IPS DF 6.9 (cell line): ENCODE results near the gene FASN.

Source experiments
- DNase-seq: peaks from one replicate; pipeline ENCODE4 v3.0.0-alpha.2; 2013; ENCODE audit warnings: low read depth, low spot score
- H3K27ac ChIP-seq: one replicate; pipeline ENCODE4 v1.5.1; 2013; ENCODE audit warnings: low read length, control low read depth
- H3K27me3 ChIP-seq: 2 replicates; pipeline ENCODE4 v1.6.1; 2013; ENCODE audit warnings: mild to moderate bottlenecking, low read length; ENCODE audit not compliant: control insufficient read depth, insufficient read depth
- H3K36me3 ChIP-seq: 2 replicates; pipeline ENCODE4 v1.6.1; 2013; ENCODE audit warnings: low read length; ENCODE audit not compliant: control insufficient read depth, insufficient read depth
- H3K4me1 ChIP-seq: 2 replicates; pipeline ENCODE4 v1.6.1; 2013; ENCODE audit warnings: low read length; ENCODE audit not compliant: control insufficient read depth, insufficient read depth
- H3K4me3 ChIP-seq: 2 replicates; pipeline ENCODE4 v1.5.1; 2013; ENCODE audit warnings: mild to moderate bottlenecking, low read length
- H3K9me3 ChIP-seq: 2 replicates; pipeline ENCODE4 v1.6.1; 2013; ENCODE audit warnings: low read length, inconsistent platforms; ENCODE audit not compliant: control insufficient read depth, insufficient read depth
- WGBS: extraction: QIAGEN DNeasy Blood & Tissue Kit; methylation state at CpG from one replicate; pipeline ENCODE4 v1.1.7; 2013; ENCODE audit warnings: mixed read lengths, missing lambda C conversion rate; ENCODE audit not compliant: insufficient read length, insufficient coverage; 5-methylcytosine and 5-hydroxymethylcytosine counted together

The FASN gene

DNA sequence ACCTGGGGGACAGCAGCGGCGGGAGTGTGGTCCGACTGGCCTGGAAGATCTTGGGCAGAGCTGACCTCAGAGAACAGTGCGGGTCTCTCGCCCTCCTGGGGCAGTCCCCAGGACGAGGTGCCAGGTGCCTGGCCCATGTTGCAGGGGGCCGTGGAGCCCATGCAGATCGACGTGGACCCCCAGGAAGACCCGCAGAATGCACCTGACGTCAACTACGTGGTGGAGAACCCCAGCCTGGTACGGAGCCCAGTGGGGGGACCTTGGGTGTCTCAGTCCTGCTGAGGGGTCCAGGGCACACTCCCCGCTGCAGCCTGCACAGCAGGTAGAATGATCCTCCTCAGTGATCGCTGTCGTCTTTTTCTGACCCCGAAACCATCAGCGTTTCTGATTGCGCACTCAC is 44.9 kb downstream of the FASN start:
- no CpG with 5 or more reads among the region's 19 CpGs for WGBS

DNA sequence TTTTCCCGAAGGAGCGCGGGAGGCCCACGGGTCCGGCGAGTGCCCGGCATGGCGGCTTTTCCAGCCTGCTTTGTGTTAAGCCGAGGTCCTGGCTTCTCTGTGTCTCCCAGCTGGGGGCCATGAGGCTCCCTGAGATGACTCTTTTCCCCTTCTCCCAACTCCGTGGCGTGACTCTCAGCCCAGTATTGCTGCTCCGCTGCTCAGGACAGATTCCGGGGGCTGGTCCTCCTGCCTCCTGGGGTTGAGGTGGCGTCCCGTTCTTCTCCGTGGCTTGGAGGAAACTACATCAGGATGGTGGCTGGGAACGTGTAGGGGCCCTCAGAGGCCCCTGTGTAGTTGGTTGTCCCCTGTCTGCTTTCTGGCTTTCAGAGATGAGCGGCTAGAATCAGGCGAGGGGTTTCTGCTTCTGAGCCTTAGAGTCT is 45.4 kb downstream of the FASN start:
- Histone ChIP-seq H3K4me1 (peaks cover 5% of the 10 kb centered on the region; the same call in 1 of the 2 replicates), H3K27ac (no peak overlapping the region), H3K4me3 (peak overlapping the region; percentile 75; the same call in 1 of the 2 replicates), H3K27me3 (no peaks in the 10 kb centered on the region; the same call in 1 of the 2 replicates), H3K9me3 (no peaks in the 10 kb centered on the region), H3K36me3 (peaks cover 41% of the 10 kb centered on the region)
- no peak for DNase-seq
- WGBS, result no CpG with 5 or more reads among the region's 19 CpGs

More for the DNA sequence above, 44.9 kb downstream of the FASN start:
- Histone ChIP-seq H3K4me3 (no peak overlapping the region; the same call in 1 of the 2 replicates), H3K9me3 (no peaks in the 10 kb centered on the region), H3K27ac (no peak overlapping the region), H3K27me3 (no peaks in the 10 kb centered on the region; the same call in 1 of the 2 replicates), H3K4me1 (peaks cover 5% of the 10 kb centered on the region; the same call in 1 of the 2 replicates), H3K36me3 (peaks cover 44% of the 10 kb centered on the region)
- no peak for DNase-seq

DNA sequence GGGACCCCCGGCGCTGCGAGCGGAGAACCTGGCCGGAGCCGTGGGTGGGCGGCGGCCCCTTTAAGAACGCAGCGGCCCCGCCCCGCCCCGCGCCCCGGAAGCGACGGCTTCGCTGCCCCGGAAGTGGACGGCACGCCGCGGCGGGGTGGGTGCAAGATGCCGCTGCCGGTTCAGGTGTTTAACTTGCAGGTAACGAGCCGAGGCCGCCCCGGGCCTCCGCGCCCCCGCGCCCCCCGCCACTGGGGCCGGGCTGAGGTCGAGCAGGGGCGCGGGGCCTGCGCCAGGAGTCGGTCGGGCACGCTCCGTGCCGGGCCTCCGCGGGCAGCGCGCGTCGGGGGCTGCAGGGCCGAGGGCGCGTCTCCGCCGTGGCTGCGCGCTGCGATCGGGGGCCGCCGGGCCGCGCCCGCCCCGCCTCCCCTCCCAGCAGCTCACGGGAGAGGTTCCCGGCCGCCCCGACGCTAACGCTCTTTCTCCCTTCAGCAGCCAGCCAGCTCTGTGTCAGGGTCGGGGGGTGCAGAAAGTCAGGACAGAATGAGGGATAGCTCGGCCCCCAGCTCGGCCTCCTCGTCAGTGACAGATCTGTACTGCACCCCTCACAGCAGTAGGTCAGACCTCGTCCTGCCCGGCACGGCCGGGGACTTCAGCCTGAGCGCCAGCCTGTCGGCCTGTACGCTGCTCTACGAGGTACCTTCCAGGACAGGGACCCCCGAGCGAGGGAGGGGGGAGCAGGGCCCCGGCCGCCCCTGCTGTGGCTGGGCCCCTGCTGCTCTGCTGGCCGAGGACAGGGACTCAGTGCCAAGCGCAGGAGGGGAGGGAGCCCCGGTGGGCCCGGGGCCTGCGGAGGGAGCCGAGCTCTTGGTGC is 46.0 kb downstream of the FASN start, which contains the start of the genes GPS1 and RFNG:
Gene GPS1 (plus strand): TSS at position 123 of the 862 bp plus-strand sequence. CDS start 34 bp downstream, at position 157.
Gene RFNG (minus strand): TSS at position 36 of the 862 bp plus-strand sequence. CDS start 45 bp downstream, outside the sequence.
- H3K4me1 ChIP-seq, result peaks cover 5% of the 10 kb centered on the region; the same call in 1 of the 2 replicates
- DNase-seq, result no peak
- no peak within 1 kb of the TSS for H3K27ac ChIP-seq
- peak within 1 kb of the TSS; percentile 75 for H3K4me3 ChIP-seq
- WGBS, result no CpG with 5 or more reads among the region's 94 CpGs
- no peaks in the 10 kb centered on the region for H3K9me3 ChIP-seq
- H3K36me3 ChIP-seq, result peaks cover 43% of the 10 kb centered on the region
- no peaks in the 10 kb centered on the region; the same call in 1 of the 2 replicates for H3K27me3 ChIP-seq

DNA sequence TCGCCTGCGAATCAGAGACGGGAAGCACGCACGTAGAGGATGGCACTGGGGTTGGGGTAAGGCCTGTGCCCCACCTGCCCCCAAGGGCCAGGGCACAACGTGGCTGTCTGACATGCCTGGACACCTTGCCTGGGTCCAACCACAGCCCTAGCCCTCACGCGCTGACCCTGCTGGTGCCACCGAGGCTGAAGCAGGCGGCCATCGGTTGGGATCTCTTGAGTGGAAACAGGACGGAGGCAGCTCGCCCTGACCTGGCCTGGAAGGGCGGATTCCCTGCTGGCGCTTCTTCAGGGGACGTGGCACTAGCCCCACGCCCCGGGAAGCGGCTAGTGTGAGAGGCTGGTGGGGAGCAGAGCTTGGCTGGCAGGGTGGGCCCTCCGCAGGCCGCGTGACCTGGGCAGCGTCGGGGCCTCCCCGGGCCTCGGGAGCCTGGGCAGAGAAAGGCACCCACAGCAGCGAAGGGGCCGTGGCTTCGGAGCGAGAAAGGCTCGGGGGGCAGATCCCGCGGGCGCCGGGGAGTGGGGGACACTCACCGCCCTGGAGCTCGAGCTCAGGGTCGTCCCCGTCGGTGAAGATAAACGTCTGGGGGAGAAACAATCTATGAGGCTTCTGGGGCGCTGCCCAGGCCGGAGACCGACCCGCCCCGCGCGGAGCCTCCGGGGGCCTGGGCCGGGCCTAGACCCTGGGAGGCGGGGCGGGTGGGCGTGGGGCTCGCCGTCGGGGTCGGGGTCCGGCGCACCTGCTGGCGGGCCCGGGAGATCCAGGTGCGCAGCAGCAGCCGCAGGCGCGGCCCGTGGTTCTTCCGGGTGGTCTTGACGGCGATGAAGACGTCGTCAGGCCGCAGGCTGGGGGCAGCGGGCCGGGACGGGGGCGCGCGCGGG is 47.0 kb downstream of the FASN start:
- no peaks in the 10 kb centered on the region for H3K9me3 ChIP-seq
- no CpG with 5 or more reads among the region's 79 CpGs for WGBS

DNA sequence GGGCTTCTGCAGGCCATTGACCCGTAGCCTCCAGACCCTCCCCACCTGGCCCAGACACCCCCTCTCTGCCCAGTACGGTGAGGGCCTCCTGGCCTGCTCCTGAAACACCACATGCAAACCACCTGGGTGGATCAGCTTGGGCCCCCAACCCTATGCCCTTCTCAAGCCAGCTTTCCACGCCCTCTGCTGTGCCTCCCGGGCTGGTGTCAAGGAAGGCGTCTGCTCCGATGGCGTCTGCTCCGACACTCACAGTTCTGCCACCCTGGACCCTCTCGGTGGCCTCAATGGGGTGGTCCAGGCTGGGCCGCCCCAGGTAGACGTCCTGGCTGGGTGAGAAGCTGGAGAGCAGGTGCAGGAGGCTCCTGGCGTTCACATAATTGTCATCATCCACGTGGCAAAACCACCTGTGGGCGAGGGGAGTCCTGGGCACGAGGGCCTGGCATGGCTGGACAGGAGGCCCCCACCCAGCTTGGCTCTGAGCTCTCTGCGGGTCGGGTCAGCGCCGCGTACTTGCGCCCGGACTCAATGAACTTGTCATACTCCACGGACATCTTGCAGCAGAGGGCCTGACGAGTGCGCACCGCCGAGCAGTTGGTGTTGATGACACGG is 47.8 kb downstream of the FASN start:
- no CpG with 5 or more reads among the region's 28 CpGs for WGBS
- Histone ChIP-seq H3K4me3 (no peak overlapping the region; the same call in 1 of the 2 replicates), H3K9me3 (no peaks in the 10 kb centered on the region), H3K36me3 (peaks cover 30% of the 10 kb centered on the region), H3K27me3 (no peaks in the 10 kb centered on the region; the same call in 1 of the 2 replicates), H3K27ac (no peak overlapping the region), H3K4me1 (peaks cover 5% of the 10 kb centered on the region; the same call in 1 of the 2 replicates)
- DNase-seq, result no peak

More for the DNA sequence above, 47.0 kb downstream of the FASN start:
- no peak for DNase-seq
- H3K4me3 ChIP-seq, result peak overlapping the region; percentile 75; the same call in 1 of the 2 replicates
- peaks cover 35% of the 10 kb centered on the region for H3K36me3 ChIP-seq
- H3K27ac ChIP-seq, result no peak overlapping the region
- H3K27me3 ChIP-seq, result no peaks in the 10 kb centered on the region; the same call in 1 of the 2 replicates
- peaks cover 5% of the 10 kb centered on the region; the same call in 1 of the 2 replicates for H3K4me1 ChIP-seq

DNA sequence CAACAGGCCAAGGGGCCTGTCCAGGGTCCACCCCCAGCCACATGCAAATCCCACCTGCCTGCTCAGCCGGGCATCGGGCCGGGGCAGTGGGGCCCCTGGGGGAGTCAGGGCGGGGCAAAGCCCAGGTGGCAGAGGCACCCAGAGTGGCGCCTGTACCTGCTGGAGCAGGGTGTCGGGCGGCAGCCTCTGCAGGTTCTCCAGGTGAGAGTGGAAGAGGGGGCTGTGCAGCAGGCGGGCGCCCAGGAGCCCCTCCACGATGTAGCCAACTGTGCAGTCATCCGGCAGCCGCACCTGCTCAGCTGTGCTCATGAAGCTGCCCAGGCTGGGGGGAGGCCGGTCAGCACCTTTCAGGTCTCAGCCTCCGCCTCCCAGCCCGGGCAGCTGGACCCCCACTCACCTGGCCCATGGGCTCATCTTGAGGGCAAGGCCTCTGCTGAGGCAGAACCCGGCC is 48.5 kb downstream of the FASN start:
- peaks cover 23% of the 10 kb centered on the region for H3K36me3 ChIP-seq

DNA sequence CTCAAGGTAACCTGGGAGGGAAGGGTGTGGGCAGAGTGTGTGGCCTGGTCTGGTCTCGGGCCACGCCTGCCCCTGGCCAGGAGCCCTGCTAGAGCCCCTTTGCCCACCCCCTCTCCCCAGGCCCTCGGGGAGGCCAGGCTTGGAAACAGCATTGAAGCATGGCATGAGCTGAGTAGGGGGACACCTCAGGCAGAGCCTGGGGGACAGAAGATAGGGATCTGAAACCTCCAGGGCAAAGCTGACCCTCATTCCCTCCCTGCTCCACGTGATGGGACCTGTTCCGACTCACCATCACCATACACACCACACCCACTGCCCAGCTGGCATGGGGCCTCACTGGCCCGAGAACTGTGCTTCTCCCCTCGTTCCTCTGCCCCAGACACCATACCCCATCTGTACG is 48.9 kb downstream of the FASN start:
- Histone ChIP-seq H3K4me3 (no peak overlapping the region), H3K9me3 (no peaks in the 10 kb centered on the region), H3K27ac (no peak overlapping the region), H3K36me3 (peaks cover 19% of the 10 kb centered on the region), H3K4me1 (peaks cover 5% of the 10 kb centered on the region; the same call in 1 of the 2 replicates), H3K27me3 (no peaks in the 10 kb centered on the region)
- no CpG with 5 or more reads among the region's 8 CpGs for WGBS
- no peak for DNase-seq

More for the DNA sequence above, 48.5 kb downstream of the FASN start:
- H3K4me3 ChIP-seq, result no peak overlapping the region
- no peaks in the 10 kb centered on the region for H3K27me3 ChIP-seq
- H3K4me1 ChIP-seq, result peaks cover 5% of the 10 kb centered on the region; the same call in 1 of the 2 replicates
- no peak overlapping the region for H3K27ac ChIP-seq
- no CpG with 5 or more reads among the region's 16 CpGs for WGBS
- no peaks in the 10 kb centered on the region for H3K9me3 ChIP-seq
- no peak for DNase-seq

DNA sequence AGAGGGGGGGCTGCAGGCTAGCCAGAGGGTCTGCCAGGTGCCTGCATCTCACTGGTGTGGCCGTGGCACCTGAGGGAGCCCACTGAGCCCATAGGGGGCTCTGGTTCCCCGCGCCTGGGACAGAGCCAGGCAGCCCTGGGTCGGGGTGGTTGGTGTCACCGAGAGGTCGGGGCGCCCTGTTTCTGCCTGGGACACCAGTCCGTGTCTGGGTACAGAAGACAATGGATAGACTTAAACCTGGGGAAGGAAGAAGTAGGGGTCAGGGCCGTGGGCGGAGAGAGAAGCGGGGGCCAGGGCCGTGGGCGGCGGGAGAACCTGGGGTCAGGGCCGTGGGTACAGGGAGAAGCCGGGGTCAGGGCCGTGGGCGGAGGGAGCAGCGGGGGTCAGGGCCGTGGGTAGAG is 49.5 kb downstream of the FASN start:
- no peak for DNase-seq
- peaks cover 14% of the 10 kb centered on the region for H3K36me3 ChIP-seq
- no peaks in the 10 kb centered on the region for H3K27me3 ChIP-seq
- H3K27ac ChIP-seq, result no peak overlapping the region
- H3K4me1 ChIP-seq, result peaks cover 9% of the 10 kb centered on the region; the same call in 1 of the 2 replicates
- H3K4me3 ChIP-seq, result no peak overlapping the region
- no CpG with 5 or more reads among the region's 20 CpGs for WGBS
- no peaks in the 10 kb centered on the region for H3K9me3 ChIP-seq

DNA sequence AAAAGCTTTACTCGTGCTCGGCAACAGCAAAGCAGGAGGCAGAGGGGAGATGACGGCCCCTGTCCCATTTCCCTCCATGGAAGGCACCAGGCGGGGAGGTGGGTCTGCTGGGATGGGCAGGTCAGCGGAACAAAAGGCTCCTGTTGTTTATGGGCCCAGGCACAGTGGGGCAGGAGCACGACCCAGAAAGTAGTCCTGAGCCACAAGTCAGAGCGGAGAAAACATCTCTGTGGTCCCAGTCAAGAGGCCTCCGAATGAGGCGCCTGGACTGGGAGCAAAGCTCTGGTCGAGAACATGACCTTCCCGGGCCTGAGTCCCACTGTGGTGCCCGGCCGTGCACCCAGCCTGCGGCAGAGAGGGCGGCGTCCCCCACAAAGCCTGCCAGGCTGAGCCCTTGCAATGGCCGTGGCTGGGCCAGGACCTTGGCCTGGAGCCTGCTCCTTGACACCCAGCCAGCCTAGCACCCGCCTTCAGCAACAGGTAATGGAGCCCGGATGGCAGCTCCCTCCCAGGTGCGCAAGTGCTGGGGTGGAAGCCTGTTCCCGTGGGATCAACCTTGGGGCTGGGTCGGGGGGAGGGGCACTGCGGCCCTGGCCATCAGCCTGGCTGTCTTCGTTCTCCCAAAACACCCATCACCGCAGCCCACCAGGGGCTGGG is 50.0 kb downstream of the FASN start:
- no peak overlapping the region for H3K27ac ChIP-seq
- DNase-seq, result no peak
- H3K4me1 ChIP-seq, result peaks cover 11% of the 10 kb centered on the region; the same call in 1 of the 2 replicates
- no peaks in the 10 kb centered on the region for H3K9me3 ChIP-seq
- H3K27me3 ChIP-seq, result no peaks in the 10 kb centered on the region
- H3K36me3 ChIP-seq, result peaks cover 12% of the 10 kb centered on the region
- WGBS, result no CpG with 5 or more reads among the region's 25 CpGs
- H3K4me3 ChIP-seq, result no peak overlapping the region
